HG03139 (cell line): ENCODE results near the gene CILP2.

Source experiments
- ATAC-seq: cut with Tn5 transposase; IDR thresholded peaks from one replicate; pipeline ENCODE4 v1.9.1; 2021; ENCODE audit not compliant: unreplicated experiment

Gene CILP2

GRCh38 chr19:19543640-19544039 lies 5.6 kb downstream of the CILP2 start:
- ATAC-seq = no peak

GRCh38 chr19:19544257-19544953 lies 6.3 kb downstream of the CILP2 start:
- ATAC-seq = no peak

GRCh38 chr19:19544954-19545591 lies 7.0 kb downstream of the CILP2 start:
- ATAC-seq = no peak

- ATAC-seq = no peak
Observed at GRCh38 chr19:19545707-19546106, 7.6 kb downstream of the CILP2 start.

- no peak for ATAC-seq
Observed at GRCh38 chr19:19546751-19547162, 8.7 kb downstream of the CILP2 start.

- no peak for ATAC-seq
Observed at GRCh38 chr19:19547674-19548336, 9.7 kb downstream of the CILP2 start.

GRCh38 chr19:19548915-19549759 lies 11.1 kb downstream of the CILP2 start:
- no peak for ATAC-seq

GRCh38 chr19:19549804-19550464 lies 11.9 kb downstream of the CILP2 start:
- ATAC-seq = no peak

GRCh38 chr19:19550485-19550929 lies 12.4 kb downstream of the CILP2 start:
- ATAC-seq = no peak

GRCh38 chr19:19550972-19551852 lies 13.1 kb downstream of the CILP2 start:
- ATAC-seq = no peak

GRCh38 chr19:19551853-19552192 lies 13.8 kb downstream of the CILP2 start:
- ATAC-seq = no peak

- no peak for ATAC-seq
Observed at GRCh38 chr19:19552798-19553197, 14.7 kb downstream of the CILP2 start.

GRCh38 chr19:19553670-19554069 lies 15.6 kb downstream of the CILP2 start:
- no peak for ATAC-seq

- ATAC-seq = no peak
Observed at GRCh38 chr19:19554074-19555023, 16.3 kb downstream of the CILP2 start.

- ATAC-seq = no peak
Observed at GRCh38 chr19:19558055-19558454, 20.0 kb downstream of the CILP2 start.

GRCh38 chr19:19558636-19559035 lies 20.6 kb downstream of the CILP2 start:
- ATAC-seq = no peak

GRCh38 chr19:19559931-19560330 lies 21.9 kb downstream of the CILP2 start:
- ATAC-seq = no peak

- ATAC-seq = no peak
Observed at GRCh38 chr19:19561946-19562664, 24.0 kb downstream of the CILP2 start.
